GM21381 (cell line): Measurements from ENCODE around the gene USP12.

Experiments
- ATAC-seq: cut with Tn5 transposase; IDR thresholded peaks from one replicate; pipeline ENCODE4 v1.9.1; 2021; ENCODE audit warnings: mild to moderate bottlenecking, moderate library complexity; ENCODE audit not compliant: unreplicated experiment

Gene USP12

DNA sequence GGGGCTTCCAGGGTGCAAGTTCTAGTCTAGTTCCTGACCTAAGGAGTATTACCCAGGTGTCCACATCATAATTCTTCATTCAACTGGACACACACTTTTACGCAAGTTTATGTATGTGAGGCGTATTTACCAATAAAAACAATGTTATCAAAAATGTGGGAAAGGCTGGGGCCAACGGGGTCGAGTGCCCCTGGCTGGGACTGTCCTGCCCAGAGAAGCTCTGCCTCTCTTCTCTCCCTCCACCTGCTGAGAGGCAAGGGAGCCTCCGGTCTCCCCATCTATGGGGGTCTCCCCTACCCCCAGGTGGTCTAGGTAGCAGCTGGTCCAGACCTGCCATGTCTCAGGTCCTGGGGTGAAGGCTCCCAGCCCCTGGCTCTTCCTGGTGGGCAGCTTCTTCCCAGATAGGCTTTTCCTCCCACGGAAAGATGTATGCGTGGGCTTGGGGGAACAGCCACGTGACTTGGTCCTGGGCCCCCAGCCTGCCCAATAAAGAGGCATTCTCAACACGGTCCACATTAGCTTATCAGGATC lies 132.4 kb downstream of the USP12 start:
- no peak for ATAC-seq

DNA sequence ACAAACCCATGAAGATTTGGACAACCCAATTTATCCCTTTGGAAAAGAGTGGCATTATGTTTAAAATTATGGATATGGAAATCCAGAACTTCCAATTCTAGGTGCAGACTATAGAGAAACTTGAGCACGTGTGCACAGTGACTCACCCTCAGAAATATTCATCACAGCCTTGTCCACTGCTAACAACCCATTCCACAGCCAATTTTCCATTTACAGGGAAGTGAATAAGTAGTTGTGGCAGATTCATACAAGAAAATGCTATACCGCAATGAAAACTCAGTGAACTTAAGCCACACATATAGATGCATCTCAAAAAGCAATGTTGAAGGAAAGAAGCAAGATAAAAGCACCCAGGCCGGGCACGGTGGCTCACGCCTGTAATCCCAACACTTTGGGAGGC lies 133.3 kb downstream of the USP12 start:
- ATAC-seq: no peak

DNA sequence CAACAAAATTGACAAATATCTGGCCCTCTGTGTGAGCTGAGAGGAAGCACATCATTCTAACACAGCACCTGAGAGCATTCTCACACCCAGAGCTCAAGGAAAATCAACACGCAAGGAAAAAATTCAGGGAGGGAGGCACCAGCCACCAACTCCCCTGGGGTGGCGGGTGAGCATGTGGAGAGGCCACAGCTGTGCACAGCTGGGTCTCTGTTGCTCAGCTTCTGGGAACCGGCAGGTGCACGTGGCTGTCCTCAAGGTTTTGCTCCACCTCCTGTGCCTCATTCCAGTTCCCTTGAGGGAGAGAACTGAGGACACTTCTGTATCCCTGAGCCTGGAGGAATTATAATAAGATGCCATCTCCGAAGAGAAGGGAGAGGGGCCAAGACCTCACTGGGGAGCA lies 134.0 kb downstream of the USP12 start:
- ATAC-seq: no peak

DNA sequence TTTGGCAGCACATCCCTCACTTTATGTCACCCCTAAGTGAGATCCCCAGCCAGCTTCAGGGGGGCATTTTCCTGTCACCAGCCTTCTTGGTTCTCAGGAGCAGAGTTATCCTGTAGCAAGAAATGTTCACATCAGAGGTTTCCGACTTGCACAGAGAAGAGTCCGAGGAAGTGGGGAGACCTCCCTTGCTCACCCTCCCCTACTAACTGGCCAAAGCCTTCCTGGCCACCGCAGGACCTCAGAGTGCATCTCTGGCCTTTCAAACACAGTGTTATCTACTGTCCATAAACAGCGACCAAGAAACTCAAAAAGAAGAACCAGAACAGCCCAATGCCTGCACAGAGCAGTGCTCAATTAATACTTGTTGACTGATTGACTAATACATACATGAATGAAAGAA lies 134.4 kb downstream of the USP12 start:
- no peak for ATAC-seq

DNA sequence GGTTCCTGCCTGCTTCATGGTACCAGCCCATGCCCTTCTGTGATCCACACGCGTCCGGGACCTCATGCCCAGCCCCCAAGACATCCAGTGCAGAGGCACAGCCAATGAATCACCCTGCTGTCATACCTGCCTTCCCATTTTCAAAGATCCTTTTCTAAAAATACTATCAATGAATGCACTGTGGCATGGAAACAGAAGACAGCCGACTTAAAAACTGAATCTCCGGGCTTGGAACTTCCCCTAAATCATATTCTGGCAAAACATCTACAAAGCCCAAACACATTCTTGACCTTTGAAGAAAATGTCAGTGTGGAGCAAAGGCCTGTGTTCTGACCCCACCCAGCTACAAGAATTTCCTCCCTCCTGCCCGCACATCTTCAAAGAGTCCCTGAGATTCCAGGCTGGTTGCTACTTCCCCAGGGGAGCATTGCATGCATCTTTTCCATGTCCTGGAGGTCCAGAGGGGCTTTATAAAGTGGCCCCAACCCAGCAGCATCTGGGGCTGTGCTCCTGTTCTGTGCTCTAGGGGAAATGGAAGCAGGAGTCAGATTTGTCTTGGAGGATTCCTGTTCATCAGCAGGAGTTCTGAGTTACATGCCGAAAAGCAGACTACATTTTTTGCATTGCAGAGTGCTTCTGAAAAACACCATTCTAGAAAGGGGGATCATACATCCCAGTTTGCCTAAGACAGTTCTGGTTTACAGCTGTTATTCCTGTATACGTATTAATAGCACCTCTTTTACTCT lies 135.2 kb downstream of the USP12 start:
- ATAC-seq: no peak

DNA sequence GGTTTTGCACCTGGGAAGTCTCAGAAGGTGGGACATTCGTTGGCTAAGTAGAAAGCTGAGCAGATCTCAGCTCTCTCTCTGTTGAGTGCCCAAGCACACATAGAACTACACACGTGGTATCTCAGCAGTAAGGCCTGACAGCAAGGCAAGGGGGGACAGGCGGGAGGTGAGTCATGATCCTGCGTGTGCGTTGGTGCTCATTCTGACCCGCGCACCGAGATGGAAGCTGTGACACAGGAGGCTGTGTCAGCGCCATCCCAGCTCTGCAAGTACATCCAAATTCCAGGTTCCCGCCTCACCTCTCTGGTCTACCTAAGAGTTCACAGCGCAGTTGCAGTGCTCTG lies 135.7 kb downstream of the USP12 start:
- ATAC-seq: no peak

DNA sequence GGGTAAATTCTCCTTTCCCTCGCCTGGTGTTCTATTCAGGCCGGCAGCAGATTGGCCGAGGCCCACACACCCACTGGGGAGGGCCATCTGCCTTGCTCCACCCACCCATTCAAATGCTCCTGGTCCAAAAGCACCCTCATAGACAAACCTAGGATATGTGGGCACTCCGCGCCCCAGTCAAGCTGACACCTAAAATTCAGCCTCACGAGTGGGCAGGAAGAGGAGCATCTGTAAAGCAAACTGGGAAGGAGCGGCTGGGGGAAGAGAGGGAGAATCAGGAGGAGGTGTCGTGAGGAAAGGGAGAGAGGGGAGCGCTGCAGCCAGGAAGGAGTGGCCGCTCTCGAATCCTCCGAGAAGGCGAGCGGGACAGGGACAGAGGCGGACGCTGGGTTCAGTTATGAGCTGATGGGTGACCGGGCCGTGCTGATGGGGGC lies 136.9 kb downstream of the USP12 start:
- no peak for ATAC-seq

DNA sequence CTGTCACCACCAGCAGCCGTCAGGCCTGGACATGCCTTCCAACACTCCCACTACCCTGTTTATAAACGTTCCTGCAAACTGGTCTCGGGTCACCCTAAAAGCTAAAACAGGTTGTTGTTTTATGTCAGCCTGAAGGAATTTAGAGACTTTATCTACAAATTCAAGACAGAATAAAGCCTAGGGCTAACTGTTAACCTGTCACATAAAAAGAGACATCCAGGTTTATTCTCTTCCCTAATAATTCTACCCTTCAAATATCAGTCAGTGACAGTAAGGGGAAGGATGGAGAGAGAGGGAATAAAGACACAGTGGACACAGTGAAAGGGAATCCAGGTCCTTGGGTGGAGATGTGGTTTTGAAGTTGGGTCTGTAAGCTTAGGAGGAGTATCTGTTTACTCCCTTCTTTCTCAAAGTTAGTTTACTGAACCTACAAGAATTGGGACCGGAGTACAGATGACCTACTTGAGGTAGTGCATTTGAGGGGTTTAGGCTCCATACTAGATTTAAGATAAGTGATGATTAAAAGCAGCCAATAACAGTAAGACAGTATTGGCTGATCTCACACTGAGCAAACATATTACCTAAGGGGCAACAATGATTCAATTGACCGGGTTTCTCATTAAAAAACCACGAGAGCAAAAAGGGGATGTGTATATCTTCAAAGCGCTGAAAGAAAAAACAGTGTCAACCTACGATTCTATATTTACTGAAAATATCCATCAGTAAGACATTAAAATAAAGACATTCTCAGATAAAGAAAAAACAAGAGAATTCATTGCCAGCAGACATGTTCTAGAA lies 142.7 kb downstream of the USP12 start:
- ATAC-seq: no peak

DNA sequence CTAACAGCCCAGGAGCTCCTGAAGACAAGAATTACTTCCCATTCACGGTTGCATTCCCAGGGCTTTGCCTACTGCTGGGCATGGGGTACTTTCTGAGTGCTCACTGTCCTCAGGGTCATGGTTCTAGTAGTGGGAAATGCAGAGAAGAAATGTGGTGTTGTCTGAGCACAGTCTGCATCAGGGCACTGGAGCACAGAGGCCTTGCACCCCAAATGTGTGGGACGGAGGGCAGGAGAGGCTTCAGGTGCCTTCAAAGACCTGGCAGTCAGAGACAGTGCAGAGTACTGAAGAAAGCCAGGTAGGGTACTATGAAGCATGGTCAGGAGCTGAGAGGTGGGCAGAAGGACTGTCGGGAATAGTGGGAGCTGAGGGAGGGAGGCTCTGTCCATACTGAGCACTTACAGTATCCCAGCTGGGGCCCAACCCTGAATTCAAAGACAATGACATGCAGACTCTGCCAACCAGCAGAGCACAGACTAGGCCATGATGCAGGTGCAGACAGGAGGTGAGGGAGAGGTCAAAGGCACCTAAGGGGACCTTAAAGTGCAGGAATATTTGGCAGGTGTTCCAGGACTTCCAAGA lies 144.4 kb downstream of the USP12 start:
- no peak for ATAC-seq

DNA sequence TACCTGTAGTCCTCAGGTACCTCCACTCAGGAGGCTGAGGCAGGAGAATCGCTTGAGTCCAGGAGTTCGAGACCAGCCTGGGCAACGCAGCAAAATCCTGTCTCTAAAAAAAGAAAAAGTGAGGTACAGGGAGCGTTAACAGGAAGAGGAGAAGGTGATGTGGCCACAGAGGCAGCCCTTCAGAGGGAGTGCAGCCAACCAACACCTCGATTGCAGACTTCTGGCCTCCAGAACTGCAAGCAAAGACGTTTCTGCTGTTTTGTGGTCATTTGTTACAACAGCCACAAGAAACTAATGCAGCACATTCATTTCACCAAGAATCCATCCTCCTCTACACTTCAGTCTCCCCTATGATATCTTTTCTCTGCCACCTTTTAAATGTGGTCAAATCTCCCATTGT lies 145.2 kb downstream of the USP12 start:
- ATAC-seq: no peak

DNA sequence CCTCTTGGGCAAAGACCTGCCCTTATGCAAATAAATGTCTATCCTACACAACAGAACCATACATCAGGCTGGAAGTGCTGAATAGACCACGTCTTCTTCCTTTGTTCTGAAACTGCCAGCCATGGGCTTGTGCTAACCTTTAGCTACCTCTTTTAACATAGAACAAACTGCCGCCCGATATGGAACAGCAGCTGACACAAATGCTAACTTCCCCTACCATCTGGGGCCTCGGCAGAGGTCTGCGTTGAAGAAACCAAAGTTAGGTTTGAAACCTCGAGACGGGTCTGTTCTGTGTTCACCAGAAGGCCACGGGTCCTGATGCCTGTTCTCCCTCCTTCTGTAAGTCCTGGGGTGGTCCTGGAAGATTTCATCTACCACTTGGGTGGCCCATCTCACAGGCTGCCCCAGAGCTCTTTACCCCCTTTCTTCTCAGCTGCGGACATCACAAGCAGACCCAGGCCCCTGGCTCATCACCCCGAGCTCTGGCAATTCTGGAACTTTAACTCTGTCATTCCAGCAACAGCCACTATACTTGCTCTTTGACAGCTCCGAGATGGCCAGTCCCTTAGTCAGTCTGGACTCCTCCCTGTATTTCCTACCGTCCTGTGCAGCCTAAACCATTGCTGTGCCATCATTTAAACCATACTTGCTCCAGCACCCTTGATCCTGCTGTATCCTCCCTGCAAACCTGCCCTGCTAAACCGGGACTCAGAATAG lies 146.7 kb downstream of the USP12 start:
- no peak for ATAC-seq

DNA sequence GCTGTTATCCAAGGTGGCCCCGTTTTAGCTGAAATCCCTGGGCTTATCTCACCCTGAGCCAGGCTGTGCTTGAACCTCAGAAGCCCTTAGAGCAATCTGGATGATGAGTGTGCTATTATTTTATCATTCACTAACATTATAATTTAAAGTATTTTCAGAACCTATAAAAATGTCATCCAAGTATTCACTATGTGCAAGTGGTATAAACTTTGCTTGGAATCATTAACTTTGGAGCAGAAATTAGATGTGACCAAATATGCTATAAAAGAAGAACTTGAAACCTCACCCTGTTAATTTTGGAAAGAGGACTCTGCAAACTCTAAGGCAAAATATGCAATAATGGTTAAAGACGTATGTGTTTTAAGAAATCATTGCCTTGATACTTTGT lies 147.5 kb downstream of the USP12 start:
- no peak for ATAC-seq

DNA sequence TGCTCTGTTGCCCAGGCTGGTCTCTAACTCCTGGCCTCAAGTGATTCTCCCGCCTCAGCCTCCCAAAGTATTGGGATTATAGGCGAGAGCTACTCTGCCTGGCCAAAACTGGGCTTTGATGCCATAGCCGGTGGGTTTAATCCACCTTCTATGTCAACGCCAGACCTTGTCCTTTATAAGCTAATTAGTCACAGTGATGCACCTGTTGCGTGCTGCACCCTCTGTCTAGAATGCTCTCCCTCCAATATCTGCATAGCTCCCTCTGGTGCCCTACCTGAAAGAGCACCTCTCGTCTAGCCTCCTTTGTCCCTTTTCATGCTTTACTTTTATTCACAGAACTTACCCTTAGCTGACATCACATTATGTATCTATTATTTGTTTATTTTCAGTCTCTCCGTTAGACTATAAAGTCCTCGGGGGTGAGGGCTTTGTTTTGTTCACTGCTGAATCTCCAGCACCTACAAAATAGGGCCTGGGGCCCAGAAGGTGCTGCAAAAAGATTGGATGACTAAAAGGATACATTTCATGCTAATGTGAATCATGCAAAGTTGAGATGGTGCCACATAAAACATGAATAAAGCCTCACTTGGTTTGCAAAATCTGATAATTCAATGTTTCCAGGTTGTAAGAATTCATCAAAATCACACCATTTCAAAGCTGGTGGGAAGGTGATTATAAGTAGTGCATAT lies 148.1 kb downstream of the USP12 start:
- ATAC-seq: no peak

DNA sequence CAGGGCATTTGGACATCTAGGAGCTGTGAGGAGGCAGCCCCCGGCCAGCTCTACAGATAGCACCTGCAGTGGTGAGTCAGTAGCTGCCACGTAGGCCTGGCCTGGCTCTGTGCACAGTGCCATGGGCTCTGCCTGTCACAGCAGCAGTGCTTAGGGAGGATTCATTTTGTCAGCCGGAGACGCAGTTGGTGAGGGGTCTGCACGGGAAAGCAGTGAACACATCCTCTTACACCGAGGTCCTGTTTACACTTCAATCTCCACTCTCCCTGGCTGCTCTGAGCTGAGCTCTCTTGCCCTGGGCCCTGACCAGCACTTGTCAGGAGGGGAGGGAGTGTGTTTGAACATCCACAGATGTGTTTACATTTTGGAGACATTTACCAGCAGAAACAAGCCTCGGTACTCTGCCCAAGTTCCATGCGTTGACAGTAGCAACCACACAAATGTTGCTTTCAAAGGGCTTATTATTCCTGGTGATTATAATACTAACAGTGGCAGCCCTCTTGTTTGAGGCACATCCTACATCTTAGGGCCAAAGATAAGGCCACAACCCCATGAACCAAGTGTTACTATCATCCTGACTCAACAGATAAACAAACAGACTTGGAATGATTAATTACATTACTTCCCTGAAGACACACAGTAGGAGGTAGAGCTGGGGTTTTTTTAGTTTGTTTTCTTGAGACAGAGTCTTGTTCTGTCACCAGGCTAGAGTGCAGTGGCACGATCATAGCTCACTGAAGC lies 148.9 kb downstream of the USP12 start:
- ATAC-seq: no peak

DNA sequence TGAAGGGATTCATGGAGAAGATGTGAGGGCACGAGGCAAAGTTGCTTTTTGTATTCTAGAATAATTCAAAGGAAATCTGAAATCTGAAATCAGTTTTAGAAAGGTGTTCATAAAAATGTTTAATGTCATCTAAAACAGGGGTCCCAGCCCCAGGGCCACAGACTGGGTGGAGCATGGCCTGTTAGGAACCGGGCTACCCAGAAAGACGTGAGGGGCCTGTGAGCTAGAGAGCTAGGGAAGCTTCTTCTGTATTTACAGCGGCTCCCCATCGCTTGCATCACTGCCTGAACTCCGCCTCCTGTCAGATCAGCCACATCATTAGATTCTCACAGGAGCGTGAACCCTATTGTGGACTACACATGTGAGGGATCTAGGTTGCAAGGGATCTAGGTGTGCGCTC lies 151.2 kb downstream of the USP12 start:
- no peak for ATAC-seq

DNA sequence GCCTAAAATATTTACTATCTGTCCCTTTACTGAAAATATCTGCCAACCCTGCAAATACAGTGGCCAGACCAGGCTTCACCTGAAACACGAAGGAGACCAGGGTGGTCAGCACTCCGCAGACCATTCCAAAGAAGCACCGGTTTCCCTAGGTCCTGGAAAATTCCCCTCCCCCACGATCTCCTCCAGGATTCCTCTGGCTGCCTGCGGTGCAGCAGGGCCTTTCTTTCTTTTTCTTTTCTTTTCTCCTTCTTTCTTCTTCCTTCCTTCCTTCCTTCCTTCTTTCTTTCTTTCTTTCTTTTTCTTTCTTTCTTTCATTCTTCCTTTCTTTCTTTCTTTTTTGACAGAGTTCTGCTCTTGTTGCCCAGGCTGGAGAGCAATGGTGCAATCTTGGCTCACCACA lies 152.7 kb downstream of the USP12 start:
- no peak for ATAC-seq

DNA sequence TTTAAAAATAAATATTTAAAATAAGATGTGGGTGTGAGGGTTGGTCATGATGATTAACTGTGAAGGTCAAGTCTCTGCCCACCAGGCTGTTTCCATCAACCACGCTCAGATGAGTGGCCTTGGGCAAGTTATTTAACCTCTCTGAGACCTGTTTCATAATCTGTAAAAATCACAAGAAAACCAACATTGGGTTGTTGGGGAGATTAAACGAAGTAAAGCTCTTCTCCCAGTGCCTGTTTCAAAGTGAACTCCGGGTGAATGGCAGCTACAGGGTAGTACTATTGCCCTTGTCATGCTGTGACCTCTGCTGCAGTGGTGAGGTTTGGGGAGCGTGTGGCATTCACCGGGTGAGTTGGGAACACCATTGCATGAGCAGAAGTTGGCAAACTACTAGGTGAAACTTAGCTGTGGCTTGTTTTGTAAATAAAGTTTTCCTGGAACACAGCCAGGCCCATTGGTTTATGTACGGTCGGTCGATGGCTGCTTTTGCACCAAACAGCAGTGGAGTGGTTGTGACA lies 153.2 kb downstream of the USP12 start:
- no peak for ATAC-seq

DNA sequence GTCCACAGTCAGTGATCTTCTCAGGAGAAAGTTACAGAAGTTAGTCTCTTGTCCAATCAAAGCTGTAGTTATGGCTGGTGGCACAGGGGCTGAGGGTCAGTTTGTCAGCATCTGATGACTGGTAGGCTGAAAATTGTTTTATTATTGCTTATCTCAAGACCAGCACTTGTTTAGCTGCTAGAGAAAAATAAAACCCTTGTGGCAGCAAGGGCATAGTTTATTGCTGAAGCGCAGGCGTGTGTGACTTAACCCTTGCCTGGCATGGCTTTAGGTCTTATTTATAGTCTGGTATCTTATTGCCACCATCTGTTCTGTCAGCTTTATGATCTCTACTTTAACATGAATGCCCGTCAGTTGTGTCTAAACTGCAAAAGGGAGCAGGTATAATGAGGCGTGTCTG lies 154.7 kb downstream of the USP12 start:
- no peak for ATAC-seq
